Activated CD4-positive, alpha-beta T cell treated with anti-CD3 and anti-CD28 coated beads, Interleukin-2, Interleukin-4, amounts not matched to agents 100 ng/mL and 50 ng/mL, durations not matched to agents 16 hours and 8 hours (primary cell): ENCODE measurements around the gene PNMA8B.
"Not testable (repeated sequence)": the region's sequence is repeated elsewhere in the genome, so short reads cannot be mapped to it uniquely, and the experiment has no call there.

Experiments
- DNase-seq: peaks from one replicate; pipeline ENCODE4 v3.0.0-alpha.2; 2020; ENCODE audit warnings: low spot score

Gene PNMA8B

GRCh38 chr19:46513461-46514236, 18.0 kb upstream of the PNMA8B start:
- peak; percentile 75 for DNase-seq

- DNase-seq = no peak
Measured at GRCh38 chr19:46511237-46511636, 15.6 kb upstream of the PNMA8B start.

- DNase-seq = no peak
Measured at GRCh38 chr19:46508206-46508605, 12.5 kb upstream of the PNMA8B start.

GRCh38 chr19:46503848-46504453, 8.3 kb upstream of the PNMA8B start:
- DNase-seq = no peak

GRCh38 chr19:46502891-46503290, 7.2 kb upstream of the PNMA8B start:
- no peak for DNase-seq

- DNase-seq = no peak
Measured at GRCh38 chr19:46499692-46500091, 4.0 kb upstream of the PNMA8B start.

- DNase-seq = no peak
Measured at GRCh38 chr19:46497773-46498172, 2.1 kb upstream of the PNMA8B start.

- not testable (repeated sequence) for DNase-seq
Measured at GRCh38 chr19:46496886-46497285, 1.2 kb upstream of the PNMA8B start.

GRCh38 chr19:46496304-46496703, 637 bp upstream of the PNMA8B start:
- DNase-seq = no peak

- DNase-seq = no peak
Measured at GRCh38 chr19:46494941-46495785, 504 bp downstream of the PNMA8B start.

GRCh38 chr19:46494146-46494940, 1.3 kb downstream of the PNMA8B start:
- no peak for DNase-seq

- no peak for DNase-seq
Measured at GRCh38 chr19:46493236-46494145, 2.2 kb downstream of the PNMA8B start.

GRCh38 chr19:46492841-46493235, 2.8 kb downstream of the PNMA8B start:
- no peak for DNase-seq

GRCh38 chr19:46491975-46492682, 3.5 kb downstream of the PNMA8B start:
- DNase-seq = no peak

GRCh38 chr19:46490774-46491173, 4.9 kb downstream of the PNMA8B start:
- no peak for DNase-seq

GRCh38 chr19:46489445-46490272, 6.0 kb downstream of the PNMA8B start:
- no peak for DNase-seq

GRCh38 chr19:46488551-46488950, 7.1 kb downstream of the PNMA8B start:
- DNase-seq = no peak

GRCh38 chr19:46487802-46488445, 7.7 kb downstream of the PNMA8B start:
- DNase-seq = peak; percentile 72
